ENCODE data around the gene MEGF6. TPM values are rescaled to one million over a fixed set of nuclear protein-coding genes. Genes with fewer than 3 reads are reported as not detected.

Gene MEGF6
- total and polyA plus RNA-seq, 9 of the 15 experiments (the other 6 are each of a cell fraction or from before 2014, with no cell fraction given): 0.03 to 1.7 (median 0.24) TPM; not detected in 3

DNA sequence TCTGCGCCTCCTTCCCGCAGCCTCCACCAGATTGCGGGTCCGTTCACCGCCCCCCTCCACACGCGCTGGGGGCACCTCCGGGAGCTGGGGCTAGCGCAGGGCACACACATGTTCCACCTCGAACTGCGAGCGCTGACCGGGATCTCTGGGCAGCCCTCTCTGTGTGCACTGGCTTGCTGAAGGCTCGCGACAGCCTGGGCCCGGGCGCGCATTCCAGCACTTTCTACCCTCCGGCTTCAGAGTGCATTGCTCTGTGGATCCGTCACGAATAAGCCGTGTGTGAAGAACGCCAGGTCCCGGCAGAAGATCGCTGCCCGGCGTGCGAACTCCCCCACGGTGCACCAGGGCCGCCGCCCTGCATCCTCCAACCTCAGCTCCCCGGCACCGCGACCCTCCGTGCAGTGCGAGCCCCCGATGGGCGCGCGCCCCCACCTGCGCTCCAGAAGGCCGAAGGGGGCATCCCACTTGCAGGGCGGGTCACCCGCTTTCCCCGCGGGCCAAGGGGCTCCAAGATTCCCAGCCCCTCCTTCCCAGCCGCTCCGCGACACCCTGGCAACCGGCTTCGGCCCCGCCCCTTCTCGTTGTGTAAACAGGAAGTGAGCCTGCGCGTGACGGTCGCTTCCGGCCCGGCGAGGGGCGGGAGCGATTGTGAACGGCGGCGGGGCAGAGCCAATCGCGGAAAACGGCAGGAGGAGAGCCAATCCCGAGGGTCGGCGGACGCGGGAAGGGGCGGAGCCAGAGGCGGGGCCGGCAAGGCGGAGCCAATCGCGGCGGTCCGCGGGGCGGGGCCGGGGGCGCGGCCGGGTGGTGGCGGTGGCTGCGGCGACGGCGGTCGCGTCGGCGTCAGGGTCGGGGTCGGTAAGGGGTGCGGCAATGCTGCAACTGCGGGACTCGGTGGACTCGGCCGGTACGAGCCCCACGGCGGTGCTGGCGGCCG, 13.2 kb upstream of the MEGF6 start, which contains the start of gene TPRG1L (continued):
- TF ChIP-seq ETV1 (tag; conservative IDR thresholded peaks at IDR 0.05; ENCODE audit: low read depth): peak; percentile 85
- TF ChIP-seq, protein P1, sequence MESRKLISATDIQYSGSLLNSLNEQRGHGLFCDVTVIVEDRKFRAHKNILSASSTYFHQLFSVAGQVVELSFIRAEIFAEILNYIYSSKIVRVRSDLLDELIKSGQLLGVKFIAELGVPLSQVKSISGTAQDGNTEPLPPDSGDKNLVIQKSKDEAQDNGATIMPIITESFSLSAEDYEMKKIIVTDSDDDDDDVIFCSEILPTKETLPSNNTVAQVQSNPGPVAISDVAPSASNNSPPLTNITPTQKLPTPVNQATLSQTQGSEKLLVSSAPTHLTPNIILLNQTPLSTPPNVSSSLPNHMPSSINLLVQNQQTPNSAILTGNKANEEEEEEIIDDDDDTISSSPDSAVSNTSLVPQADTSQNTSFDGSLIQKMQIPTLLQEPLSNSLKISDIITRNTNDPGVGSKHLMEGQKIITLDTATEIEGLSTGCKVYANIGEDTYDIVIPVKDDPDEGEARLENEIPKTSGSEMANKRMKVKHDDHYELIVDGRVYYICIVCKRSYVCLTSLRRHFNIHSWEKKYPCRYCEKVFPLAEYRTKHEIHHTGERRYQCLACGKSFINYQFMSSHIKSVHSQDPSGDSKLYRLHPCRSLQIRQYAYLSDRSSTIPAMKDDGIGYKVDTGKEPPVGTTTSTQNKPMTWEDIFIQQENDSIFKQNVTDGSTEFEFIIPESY (CRISPR knock-in tag; IDR thresholded peaks at IDR 0.05): no peak
- no peak for TF ChIP-seq RFX5 (IDR thresholded peaks at IDR 0.05; ENCODE audit: low read depth, low read length)
- no peak for TF ChIP-seq ZEB2 (IDR thresholded peaks at IDR 0.05)
- no peak for TF ChIP-seq BRD9 (IDR thresholded peaks at IDR 0.05; ENCODE audit: low read depth, partially characterized antibody)
- no peak for TF ChIP-seq KHSRP (IDR thresholded peaks at IDR 0.05)
- TF ChIP-seq, protein P2, sequence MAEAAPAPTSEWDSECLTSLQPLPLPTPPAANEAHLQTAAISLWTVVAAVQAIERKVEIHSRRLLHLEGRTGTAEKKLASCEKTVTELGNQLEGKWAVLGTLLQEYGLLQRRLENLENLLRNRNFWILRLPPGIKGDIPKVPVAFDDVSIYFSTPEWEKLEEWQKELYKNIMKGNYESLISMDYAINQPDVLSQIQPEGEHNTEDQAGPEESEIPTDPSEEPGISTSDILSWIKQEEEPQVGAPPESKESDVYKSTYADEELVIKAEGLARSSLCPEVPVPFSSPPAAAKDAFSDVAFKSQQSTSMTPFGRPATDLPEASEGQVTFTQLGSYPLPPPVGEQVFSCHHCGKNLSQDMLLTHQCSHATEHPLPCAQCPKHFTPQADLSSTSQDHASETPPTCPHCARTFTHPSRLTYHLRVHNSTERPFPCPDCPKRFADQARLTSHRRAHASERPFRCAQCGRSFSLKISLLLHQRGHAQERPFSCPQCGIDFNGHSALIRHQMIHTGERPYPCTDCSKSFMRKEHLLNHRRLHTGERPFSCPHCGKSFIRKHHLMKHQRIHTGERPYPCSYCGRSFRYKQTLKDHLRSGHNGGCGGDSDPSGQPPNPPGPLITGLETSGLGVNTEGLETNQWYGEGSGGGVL (CRISPR knock-in tag; IDR thresholded peaks at IDR 0.05): no peak
- no peak for TF ChIP-seq TRIM28 (IDR thresholded peaks at IDR 0.05)
- TF ChIP-seq ZNF282 (CRISPR knock-in tag; IDR thresholded peaks at IDR 0.05): no peak
- TF ChIP-seq ZNF75A (CRISPR knock-in tag; IDR thresholded peaks at IDR 0.05): no peak
- no peak for TF ChIP-seq THRAP3 (IDR thresholded peaks at IDR 0.05; ENCODE audit: borderline replicate concordance)
- TF ChIP-seq KDM5B (IDR thresholded peaks at IDR 0.05; ENCODE audit: insufficient replicate concordance, low read depth, low read length): peak; percentile 64
- no peak for TF ChIP-seq PTTG1 (tag; IDR thresholded peaks at IDR 0.05; ENCODE audit: low read depth)
- TF ChIP-seq GABPB2 (CRISPR knock-in tag; conservative IDR thresholded peaks at IDR 0.05): no peak
- no peak for TF ChIP-seq ZNF217 (CRISPR knock-in tag; IDR thresholded peaks at IDR 0.05)
- TF ChIP-seq, protein P3, sequence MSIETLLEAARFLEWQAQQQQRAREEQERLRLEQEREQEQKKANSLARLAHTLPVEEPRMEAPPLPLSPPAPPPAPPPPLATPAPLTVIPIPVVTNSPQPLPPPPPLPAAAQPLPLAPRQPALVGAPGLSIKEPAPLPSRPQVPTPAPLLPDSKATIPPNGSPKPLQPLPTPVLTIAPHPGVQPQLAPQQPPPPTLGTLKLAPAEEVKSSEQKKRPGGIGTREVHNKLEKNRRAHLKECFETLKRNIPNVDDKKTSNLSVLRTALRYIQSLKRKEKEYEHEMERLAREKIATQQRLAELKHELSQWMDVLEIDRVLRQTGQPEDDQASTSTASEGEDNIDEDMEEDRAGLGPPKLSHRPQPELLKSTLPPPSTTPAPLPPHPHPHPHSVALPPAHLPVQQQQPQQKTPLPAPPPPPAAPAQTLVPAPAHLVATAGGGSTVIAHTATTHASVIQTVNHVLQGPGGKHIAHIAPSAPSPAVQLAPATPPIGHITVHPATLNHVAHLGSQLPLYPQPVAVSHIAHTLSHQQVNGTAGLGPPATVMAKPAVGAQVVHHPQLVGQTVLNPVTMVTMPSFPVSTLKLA (conservative IDR thresholded peaks at IDR 0.05): peak; percentile 100
- no peak for TF ChIP-seq ZNF764 (CRISPR knock-in tag; IDR thresholded peaks at IDR 0.05; ENCODE audit: low read depth)
- peak; percentile 88; the same call in 1 of the 2 replicates for TF ChIP-seq KLF13 (tag; IDR thresholded peaks at IDR 0.05; ENCODE audit: borderline replicate concordance, low read depth)
- TF ChIP-seq GABPA (tag; conservative IDR thresholded peaks at IDR 0.05; ENCODE audit: low read depth): peak; percentile 98
- TF ChIP-seq WHSC1 (IDR thresholded peaks at IDR 0.05; ENCODE audit: low read length): no peak
- no peak for TF ChIP-seq SMARCE1 (IDR thresholded peaks at IDR 0.05)
- TF ChIP-seq, protein P4, sequence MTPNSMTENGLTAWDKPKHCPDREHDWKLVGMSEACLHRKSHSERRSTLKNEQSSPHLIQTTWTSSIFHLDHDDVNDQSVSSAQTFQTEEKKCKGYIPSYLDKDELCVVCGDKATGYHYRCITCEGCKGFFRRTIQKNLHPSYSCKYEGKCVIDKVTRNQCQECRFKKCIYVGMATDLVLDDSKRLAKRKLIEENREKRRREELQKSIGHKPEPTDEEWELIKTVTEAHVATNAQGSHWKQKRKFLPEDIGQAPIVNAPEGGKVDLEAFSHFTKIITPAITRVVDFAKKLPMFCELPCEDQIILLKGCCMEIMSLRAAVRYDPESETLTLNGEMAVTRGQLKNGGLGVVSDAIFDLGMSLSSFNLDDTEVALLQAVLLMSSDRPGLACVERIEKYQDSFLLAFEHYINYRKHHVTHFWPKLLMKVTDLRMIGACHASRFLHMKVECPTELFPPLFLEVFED (CRISPR knock-in tag; conservative IDR thresholded peaks at IDR 0.05): no peak

All from K562 (cell line).